ENCODE data around the gene FARP2. TPM values are rescaled to one million over a fixed set of nuclear protein-coding genes. Genes with fewer than 3 reads are reported as not detected.

FARP2 gene
- total RNA-seq, 1 donor from 2014 or later, result 65.0 TPM

DNA sequence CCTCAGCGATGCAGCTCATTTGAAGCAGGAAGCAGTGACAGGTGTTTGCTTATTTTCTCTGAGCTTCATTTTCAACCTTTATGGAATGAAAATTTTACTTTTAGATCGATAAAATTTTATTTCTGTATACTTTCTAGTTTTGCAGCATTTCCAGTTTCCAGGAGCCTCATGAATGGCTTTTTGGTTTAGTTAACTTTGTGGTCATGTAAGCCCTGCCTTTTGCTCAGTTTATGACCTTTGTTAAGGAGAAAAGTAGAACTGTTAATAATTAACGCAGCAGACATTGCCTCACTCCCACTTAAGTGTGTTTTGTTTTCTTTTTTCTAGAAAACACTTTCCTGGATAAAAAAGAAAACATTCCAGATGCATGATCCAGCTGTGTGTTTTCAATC, 4.4 kb upstream of the FARP2 start:
- peaks cover 5% of the 10 kb centered on the region for H3K79me2 ChIP-seq (ENCODE audit: insufficient read depth, low read length)
- H3K4me1 ChIP-seq (ENCODE audit: insufficient read depth, low read length), result peaks cover 3% of the 10 kb centered on the region
- FAIRE-seq, result no peak
- DNase-seq (ENCODE audit: low read depth), result no peak
- H3K9me3 Mint-ChIP-seq (ENCODE audit: unreplicated experiment), result no peaks in the 10 kb centered on the region
- H3K36me3 ChIP-seq (ENCODE audit: insufficient read depth, low read length), result peaks cover 64% of the 10 kb centered on the region
- H3K4me1 Mint-ChIP-seq (ENCODE audit: low read depth, unreplicated experiment), result peaks cover 13% of the 10 kb centered on the region
- H3K27ac Mint-ChIP-seq (ENCODE audit: unreplicated experiment), result no peak overlapping the region
- peaks cover 51% of the 10 kb centered on the region for H4K20me1 ChIP-seq (ENCODE audit: insufficient read depth, low read length)
- H3K27me3 Mint-ChIP-seq (ENCODE audit: low read depth, unreplicated experiment), result no peaks in the 10 kb centered on the region
- no peak overlapping the region for H3K27ac ChIP-seq (ENCODE audit: low read depth, low read length)
- no peaks in the 10 kb centered on the region for H3K27me3 ChIP-seq (ENCODE audit: insufficient read depth, low read length)
- no peak overlapping the region for H3K4me3 ChIP-seq (ENCODE audit: insufficient read depth, low read depth, low read length)
- no peaks in the 10 kb centered on the region for H3K9me3 ChIP-seq (ENCODE audit: insufficient read depth, low read depth, low read length)
- TF ChIP-seq, protein P1, sequence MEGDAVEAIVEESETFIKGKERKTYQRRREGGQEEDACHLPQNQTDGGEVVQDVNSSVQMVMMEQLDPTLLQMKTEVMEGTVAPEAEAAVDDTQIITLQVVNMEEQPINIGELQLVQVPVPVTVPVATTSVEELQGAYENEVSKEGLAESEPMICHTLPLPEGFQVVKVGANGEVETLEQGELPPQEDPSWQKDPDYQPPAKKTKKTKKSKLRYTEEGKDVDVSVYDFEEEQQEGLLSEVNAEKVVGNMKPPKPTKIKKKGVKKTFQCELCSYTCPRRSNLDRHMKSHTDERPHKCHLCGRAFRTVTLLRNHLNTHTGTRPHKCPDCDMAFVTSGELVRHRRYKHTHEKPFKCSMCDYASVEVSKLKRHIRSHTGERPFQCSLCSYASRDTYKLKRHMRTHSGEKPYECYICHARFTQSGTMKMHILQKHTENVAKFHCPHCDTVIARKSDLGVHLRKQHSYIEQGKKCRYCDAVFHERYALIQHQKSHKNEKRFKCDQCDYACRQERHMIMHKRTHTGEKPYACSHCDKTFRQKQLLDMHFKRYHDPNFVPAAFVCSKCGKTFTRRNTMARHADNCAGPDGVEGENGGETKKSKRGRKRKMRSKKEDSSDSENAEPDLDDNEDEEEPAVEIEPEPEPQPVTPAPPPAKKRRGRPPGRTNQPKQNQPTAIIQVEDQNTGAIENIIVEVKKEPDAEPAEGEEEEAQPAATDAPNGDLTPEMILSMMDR (IDR thresholded peaks at IDR 0.05; ENCODE audit: insufficient read depth, low read depth, low read length), result no peak
- TF ChIP-seq EZH2 (IDR thresholded peaks at IDR 0.05; ENCODE audit: insufficient read depth, low read length), result no peak
- peaks cover 7% of the 10 kb centered on the region for H3K36me3 Mint-ChIP-seq (ENCODE audit: low read depth, unreplicated experiment)
- H3K4me2 ChIP-seq (ENCODE audit: low read length), result no peak overlapping the region
- no peak overlapping the region for H2AFZ ChIP-seq (ENCODE audit: low read depth, low read length)
- no peak overlapping the region for H3K4me3 Mint-ChIP-seq (ENCODE audit: unreplicated experiment)
- no peak overlapping the region for H3K9ac ChIP-seq (ENCODE audit: low read length)

DNA sequence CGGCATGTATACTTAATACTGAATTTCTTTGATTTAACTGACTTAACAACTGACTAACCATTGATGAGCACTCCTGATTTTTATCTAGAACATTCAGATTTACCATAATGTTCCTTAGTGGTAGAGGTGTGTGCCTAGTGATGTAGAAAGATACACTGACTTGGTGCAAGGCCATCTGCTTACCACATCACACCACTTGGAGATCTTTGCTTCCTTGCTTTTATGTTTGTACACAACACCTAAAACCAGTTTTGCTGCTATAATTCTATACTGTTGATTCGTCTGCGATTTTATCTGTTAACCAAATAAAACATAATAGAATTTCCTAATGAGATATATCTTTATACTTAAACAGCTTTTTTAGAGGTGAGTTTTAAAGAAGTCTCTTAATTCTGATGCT, 3.9 kb upstream of the FARP2 start:
- no peak overlapping the region for H3K27ac ChIP-seq (ENCODE audit: low read depth, low read length)
- H3K27ac Mint-ChIP-seq (ENCODE audit: unreplicated experiment), result no peak overlapping the region
- no peak for DNase-seq (ENCODE audit: low read depth)
- FAIRE-seq, result no peak
- H3K36me3 Mint-ChIP-seq (ENCODE audit: low read depth, unreplicated experiment), result peaks cover 6% of the 10 kb centered on the region
- peaks cover 4% of the 10 kb centered on the region for H3K4me1 ChIP-seq (ENCODE audit: insufficient read depth, low read length)
- TF ChIP-seq, protein P1 (IDR thresholded peaks at IDR 0.05; ENCODE audit: insufficient read depth, low read depth, low read length), result no peak
- TF ChIP-seq EZH2 (IDR thresholded peaks at IDR 0.05; ENCODE audit: insufficient read depth, low read length), result no peak
- peaks cover 54% of the 10 kb centered on the region for H4K20me1 ChIP-seq (ENCODE audit: insufficient read depth, low read length)
- H3K4me3 Mint-ChIP-seq (ENCODE audit: unreplicated experiment), result no peak overlapping the region
- no peak overlapping the region for H2AFZ ChIP-seq (ENCODE audit: low read depth, low read length)
- H3K4me2 ChIP-seq (ENCODE audit: low read length), result no peak overlapping the region
- H3K4me3 ChIP-seq (ENCODE audit: insufficient read depth, low read depth, low read length), result no peak overlapping the region
- H3K27me3 ChIP-seq (ENCODE audit: insufficient read depth, low read length), result no peaks in the 10 kb centered on the region
- no peak overlapping the region for H3K9ac ChIP-seq (ENCODE audit: low read length)
- H3K4me1 Mint-ChIP-seq (ENCODE audit: low read depth, unreplicated experiment), result peaks cover 13% of the 10 kb centered on the region
- H3K9me3 ChIP-seq (ENCODE audit: insufficient read depth, low read depth, low read length), result no peaks in the 10 kb centered on the region
- H3K79me2 ChIP-seq (ENCODE audit: insufficient read depth, low read length), result peaks cover 11% of the 10 kb centered on the region
- peaks cover 58% of the 10 kb centered on the region for H3K36me3 ChIP-seq (ENCODE audit: insufficient read depth, low read length)
- H3K9me3 Mint-ChIP-seq (ENCODE audit: unreplicated experiment), result no peaks in the 10 kb centered on the region
- H3K27me3 Mint-ChIP-seq (ENCODE audit: low read depth, unreplicated experiment), result no peaks in the 10 kb centered on the region

Data from astrocyte (in vitro differentiated cells and primary cell).